Measurements from ENCODE around the gene NUMA1.

The NUMA1 gene

GRCh38 chr11:71987521-71987920, 92.8 kb downstream of the NUMA1 start:
- H3K27ac ChIP-seq (ENCODE audit: low read depth, low read length): no peak overlapping the region
- H3K4me1 ChIP-seq (ENCODE audit: control insufficient read depth, insufficient read depth, low read length): no peaks in the 10 kb centered on the region
- H3K9ac ChIP-seq (ENCODE audit: low read depth, low read length): no peak overlapping the region
- no peaks in the 10 kb centered on the region for H3K9me3 ChIP-seq (ENCODE audit: control insufficient read depth, insufficient read depth, low read length)
- H3K36me3 ChIP-seq (ENCODE audit: control insufficient read depth, insufficient read depth, low read length): peaks cover 55% of the 10 kb centered on the region
- H3K27me3 ChIP-seq (ENCODE audit: control insufficient read depth, insufficient read depth, low read length): no peaks in the 10 kb centered on the region
- no peak overlapping the region for H3K4me3 ChIP-seq (ENCODE audit: low read depth, low read length)

- no peaks in the 10 kb centered on the region for H3K27me3 ChIP-seq (ENCODE audit: control insufficient read depth, insufficient read depth, low read length)
- no peaks in the 10 kb centered on the region for H3K9me3 ChIP-seq (ENCODE audit: control insufficient read depth, insufficient read depth, low read length)
- no peaks in the 10 kb centered on the region for H3K4me1 ChIP-seq (ENCODE audit: control insufficient read depth, insufficient read depth, low read length)
- H3K9ac ChIP-seq (ENCODE audit: low read depth, low read length): no peak overlapping the region
- peaks cover 44% of the 10 kb centered on the region for H3K36me3 ChIP-seq (ENCODE audit: control insufficient read depth, insufficient read depth, low read length)
- no peak overlapping the region for H3K27ac ChIP-seq (ENCODE audit: low read depth, low read length)
- no peak overlapping the region for H3K4me3 ChIP-seq (ENCODE audit: low read depth, low read length)
Observed at GRCh38 chr11:71986131-71986530, 94.2 kb downstream of the NUMA1 start.

- H3K27ac ChIP-seq (ENCODE audit: low read depth, low read length): no peak overlapping the region
- peaks cover 45% of the 10 kb centered on the region for H3K36me3 ChIP-seq (ENCODE audit: control insufficient read depth, insufficient read depth, low read length)
- no peak overlapping the region for H3K4me3 ChIP-seq (ENCODE audit: low read depth, low read length)
- H3K27me3 ChIP-seq (ENCODE audit: control insufficient read depth, insufficient read depth, low read length): no peaks in the 10 kb centered on the region
- H3K4me1 ChIP-seq (ENCODE audit: control insufficient read depth, insufficient read depth, low read length): no peaks in the 10 kb centered on the region
- H3K9me3 ChIP-seq (ENCODE audit: control insufficient read depth, insufficient read depth, low read length): no peaks in the 10 kb centered on the region
- no peak overlapping the region for H3K9ac ChIP-seq (ENCODE audit: low read depth, low read length)
Observed at GRCh38 chr11:71979602-71980001, 100.7 kb downstream of the NUMA1 start.

DNA sequence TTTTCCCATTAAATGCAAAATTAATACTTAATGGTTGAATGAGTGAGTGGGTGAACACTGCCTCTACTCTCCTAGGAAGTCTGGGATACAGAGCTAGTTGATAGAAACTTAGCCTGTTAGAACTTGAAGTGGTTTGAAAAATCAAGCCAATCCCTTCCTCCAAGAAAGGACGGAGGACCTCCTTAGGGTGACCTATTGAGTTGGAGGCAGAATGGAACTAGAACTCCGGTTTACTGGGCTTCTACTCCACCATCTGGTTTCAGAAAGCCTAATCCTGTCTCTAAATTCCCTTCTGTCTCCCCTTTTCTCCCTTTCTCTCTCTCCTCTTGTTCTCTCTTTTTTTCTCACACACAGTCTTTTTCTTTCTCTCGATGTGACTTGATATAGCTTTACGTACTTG, 101.2 kb downstream of the NUMA1 start:
- Histone ChIP-seq H3K27ac (ENCODE audit: low read depth, low read length) (no peak overlapping the region), H3K36me3 (ENCODE audit: control insufficient read depth, insufficient read depth, low read length) (peaks cover 46% of the 10 kb centered on the region), H3K4me3 (ENCODE audit: low read depth, low read length) (no peak overlapping the region), H3K4me1 (ENCODE audit: control insufficient read depth, insufficient read depth, low read length) (no peaks in the 10 kb centered on the region), H3K27me3 (ENCODE audit: control insufficient read depth, insufficient read depth, low read length) (no peaks in the 10 kb centered on the region), H3K9ac (ENCODE audit: low read depth, low read length) (no peak overlapping the region), H3K9me3 (ENCODE audit: control insufficient read depth, insufficient read depth, low read length) (no peaks in the 10 kb centered on the region)

DNA sequence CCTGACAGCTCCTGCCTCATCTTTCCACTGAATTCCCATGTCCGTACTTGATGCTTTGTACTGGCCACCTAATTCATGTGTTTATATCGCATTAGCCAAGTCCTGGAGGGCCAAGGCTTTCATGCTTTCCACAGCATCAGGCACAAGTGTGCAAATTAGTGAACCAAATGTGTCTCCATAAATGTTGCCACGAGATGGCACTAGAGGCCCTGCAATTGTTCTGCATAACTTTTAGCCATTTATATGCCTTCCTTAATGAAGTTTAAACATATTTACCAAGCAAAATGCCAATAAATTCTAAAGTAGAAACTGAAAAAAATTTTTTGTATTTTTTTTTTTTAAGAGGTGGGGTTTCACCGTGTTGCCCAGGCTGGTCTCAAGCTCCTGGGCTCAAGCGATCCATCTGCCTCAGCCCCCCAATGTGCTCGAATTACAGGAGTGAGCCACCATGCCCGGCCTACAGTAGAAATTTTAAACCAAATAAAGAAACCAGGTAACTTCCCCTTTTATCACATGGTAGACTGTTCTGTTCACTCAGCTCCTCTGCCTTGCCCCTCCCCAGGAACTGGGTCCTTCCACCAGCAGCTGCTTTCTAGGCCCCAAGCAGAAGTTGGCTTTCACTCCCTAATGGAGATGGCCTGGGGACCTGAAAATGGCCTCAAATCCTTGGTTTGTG, 102.5 kb downstream of the NUMA1 start:
- Histone ChIP-seq H3K4me1 (ENCODE audit: control insufficient read depth, insufficient read depth, low read length) (no peaks in the 10 kb centered on the region), H3K4me3 (ENCODE audit: low read depth, low read length) (no peak overlapping the region), H3K9ac (ENCODE audit: low read depth, low read length) (no peak overlapping the region), H3K27ac (ENCODE audit: low read depth, low read length) (no peak overlapping the region), H3K27me3 (ENCODE audit: control insufficient read depth, insufficient read depth, low read length) (no peaks in the 10 kb centered on the region), H3K9me3 (ENCODE audit: control insufficient read depth, insufficient read depth, low read length) (no peaks in the 10 kb centered on the region), H3K36me3 (ENCODE audit: control insufficient read depth, insufficient read depth, low read length) (peaks cover 34% of the 10 kb centered on the region)

- peaks cover 39% of the 10 kb centered on the region for H3K36me3 ChIP-seq (ENCODE audit: control insufficient read depth, insufficient read depth, low read length)
- H3K4me3 ChIP-seq (ENCODE audit: low read depth, low read length): no peak overlapping the region
- no peaks in the 10 kb centered on the region for H3K9me3 ChIP-seq (ENCODE audit: control insufficient read depth, insufficient read depth, low read length)
- H3K4me1 ChIP-seq (ENCODE audit: control insufficient read depth, insufficient read depth, low read length): no peaks in the 10 kb centered on the region
- H3K27me3 ChIP-seq (ENCODE audit: control insufficient read depth, insufficient read depth, low read length): no peaks in the 10 kb centered on the region
- H3K27ac ChIP-seq (ENCODE audit: low read depth, low read length): no peak overlapping the region
- H3K9ac ChIP-seq (ENCODE audit: low read depth, low read length): no peak overlapping the region
Observed at GRCh38 chr11:71977090-71977489, 103.3 kb downstream of the NUMA1 start.

DNA sequence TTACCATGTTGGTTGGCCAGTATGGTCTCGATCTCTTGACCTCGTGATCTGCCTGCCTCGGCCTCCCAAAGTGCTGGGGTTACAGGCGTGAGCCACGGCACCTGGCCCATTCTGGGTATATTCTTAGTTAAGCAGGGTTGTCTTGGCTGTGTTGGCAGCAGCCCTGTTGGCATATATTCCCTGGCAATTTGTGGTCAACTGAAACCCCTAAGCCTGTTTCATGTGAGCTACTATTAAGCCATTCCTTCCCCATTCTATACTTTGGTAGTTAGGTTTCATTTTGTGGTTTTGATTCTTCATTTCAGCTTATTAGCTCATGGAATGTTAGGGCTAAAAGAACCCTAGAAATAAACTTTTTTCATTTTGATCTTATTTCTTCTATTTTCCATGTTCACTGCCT, 103.8 kb downstream of the NUMA1 start:
- Histone ChIP-seq H3K27me3 (ENCODE audit: control insufficient read depth, insufficient read depth, low read length) (no peaks in the 10 kb centered on the region), H3K27ac (ENCODE audit: low read depth, low read length) (no peak overlapping the region), H3K9me3 (ENCODE audit: control insufficient read depth, insufficient read depth, low read length) (no peaks in the 10 kb centered on the region), H3K36me3 (ENCODE audit: control insufficient read depth, insufficient read depth, low read length) (peaks cover 44% of the 10 kb centered on the region), H3K4me1 (ENCODE audit: control insufficient read depth, insufficient read depth, low read length) (no peaks in the 10 kb centered on the region), H3K9ac (ENCODE audit: low read depth, low read length) (no peak overlapping the region), H3K4me3 (ENCODE audit: low read depth, low read length) (no peak overlapping the region)

GRCh38 chr11:71971680-71972079, 108.7 kb downstream of the NUMA1 start:
- H3K27ac ChIP-seq (ENCODE audit: low read depth, low read length): no peak overlapping the region
- no peaks in the 10 kb centered on the region for H3K9me3 ChIP-seq (ENCODE audit: control insufficient read depth, insufficient read depth, low read length)
- peaks cover 49% of the 10 kb centered on the region for H3K36me3 ChIP-seq (ENCODE audit: control insufficient read depth, insufficient read depth, low read length)
- no peaks in the 10 kb centered on the region for H3K4me1 ChIP-seq (ENCODE audit: control insufficient read depth, insufficient read depth, low read length)
- H3K9ac ChIP-seq (ENCODE audit: low read depth, low read length): no peak overlapping the region
- H3K27me3 ChIP-seq (ENCODE audit: control insufficient read depth, insufficient read depth, low read length): no peaks in the 10 kb centered on the region
- no peak overlapping the region for H3K4me3 ChIP-seq (ENCODE audit: low read depth, low read length)

DNA sequence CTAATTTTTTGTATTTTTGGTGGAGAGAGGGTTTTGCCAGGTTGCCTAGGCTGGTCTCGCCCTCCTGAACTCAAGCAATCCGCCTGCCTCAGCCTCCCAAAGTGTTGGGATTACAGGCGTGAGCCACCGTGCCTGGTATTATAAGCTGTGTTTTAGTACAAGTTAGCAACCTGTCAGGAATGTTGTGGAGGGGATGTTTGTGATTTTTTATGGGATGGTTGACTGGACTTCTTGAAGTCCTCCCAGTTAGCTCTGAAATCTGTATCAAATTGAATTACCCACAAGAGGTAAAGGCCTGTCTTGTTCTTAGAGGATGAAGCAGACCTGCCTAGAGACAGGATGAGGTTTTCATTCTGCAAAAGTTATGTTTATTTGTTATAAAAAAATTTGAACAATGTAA, 115.7 kb downstream of the NUMA1 start:
- no peak overlapping the region for H3K9ac ChIP-seq (ENCODE audit: low read depth, low read length)

GRCh38 chr11:71963468-71963867, 116.9 kb downstream of the NUMA1 start:
- Histone ChIP-seq H3K36me3 (ENCODE audit: control insufficient read depth, insufficient read depth, low read length) (peaks cover 36% of the 10 kb centered on the region), H3K27me3 (ENCODE audit: control insufficient read depth, insufficient read depth, low read length) (no peaks in the 10 kb centered on the region), H3K9me3 (ENCODE audit: control insufficient read depth, insufficient read depth, low read length) (no peaks in the 10 kb centered on the region), H3K4me3 (ENCODE audit: low read depth, low read length) (no peak overlapping the region), H3K27ac (ENCODE audit: low read depth, low read length) (no peak overlapping the region), H3K4me1 (ENCODE audit: control insufficient read depth, insufficient read depth, low read length) (no peaks in the 10 kb centered on the region), H3K9ac (ENCODE audit: low read depth, low read length) (no peak overlapping the region)

More for the DNA sequence above, 115.7 kb downstream of the NUMA1 start:
- no peaks in the 10 kb centered on the region for H3K9me3 ChIP-seq (ENCODE audit: control insufficient read depth, insufficient read depth, low read length)
- H3K36me3 ChIP-seq (ENCODE audit: control insufficient read depth, insufficient read depth, low read length): peaks cover 41% of the 10 kb centered on the region
- no peak overlapping the region for H3K27ac ChIP-seq (ENCODE audit: low read depth, low read length)
- no peaks in the 10 kb centered on the region for H3K27me3 ChIP-seq (ENCODE audit: control insufficient read depth, insufficient read depth, low read length)
- no peaks in the 10 kb centered on the region for H3K4me1 ChIP-seq (ENCODE audit: control insufficient read depth, insufficient read depth, low read length)
- H3K4me3 ChIP-seq (ENCODE audit: low read depth, low read length): no peak overlapping the region

GRCh38 chr11:71962428-71963038, 117.8 kb downstream of the NUMA1 start:
- no peak overlapping the region for H3K27ac ChIP-seq (ENCODE audit: low read depth, low read length)
- H3K27me3 ChIP-seq (ENCODE audit: control insufficient read depth, insufficient read depth, low read length): no peaks in the 10 kb centered on the region
- H3K9ac ChIP-seq (ENCODE audit: low read depth, low read length): no peak overlapping the region
- H3K4me3 ChIP-seq (ENCODE audit: low read depth, low read length): no peak overlapping the region
- H3K36me3 ChIP-seq (ENCODE audit: control insufficient read depth, insufficient read depth, low read length): peaks cover 33% of the 10 kb centered on the region
- H3K4me1 ChIP-seq (ENCODE audit: control insufficient read depth, insufficient read depth, low read length): no peaks in the 10 kb centered on the region
- no peaks in the 10 kb centered on the region for H3K9me3 ChIP-seq (ENCODE audit: control insufficient read depth, insufficient read depth, low read length)

All from HUES48 (cell line).